ENCODE data around the gene STK38. TPM values are rescaled to one million over a fixed set of nuclear protein-coding genes. Genes with fewer than 3 reads are reported as not detected.

Gene STK38
- total and polyA plus RNA-seq, 8 donors: 39.6 to 47.4 (median 42.2) TPM

DNA sequence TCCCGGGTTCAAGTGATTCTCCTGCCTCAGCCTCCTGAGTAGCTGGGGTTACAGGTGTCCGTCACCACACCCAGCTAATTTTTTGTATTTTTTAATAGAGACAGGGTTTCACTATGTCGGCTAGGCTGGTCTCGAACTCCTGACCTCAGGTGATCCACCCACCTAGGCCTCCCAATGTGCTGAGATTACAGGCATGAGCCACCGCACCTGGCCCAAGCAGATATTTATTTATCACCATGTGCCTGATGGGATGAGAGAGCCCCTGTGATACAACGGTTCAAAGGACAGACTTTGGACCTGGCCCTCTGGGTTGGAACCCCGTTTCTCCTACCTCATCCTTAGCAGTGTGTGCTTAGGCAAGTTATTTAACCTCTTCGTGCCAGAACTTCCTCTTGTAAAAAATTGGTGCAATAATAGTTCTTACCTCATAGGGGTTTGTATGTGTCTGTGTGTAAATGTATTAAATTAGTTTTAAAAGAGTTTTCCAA lies 19.2 kb upstream of the STK38 start:
- no peak overlapping the region for H3K4me3 ChIP-seq
- no peak overlapping the region for H3K27ac ChIP-seq
- H3K36me3 ChIP-seq: no peaks in the 10 kb centered on the region
- ATAC-seq (no peak), DNase-seq (no peak)
- H3K9me3 ChIP-seq: no peaks in the 10 kb centered on the region
- intact Hi-C loops (cut with DNase I): no loop called here
- TF ChIP-seq, protein P1, sequence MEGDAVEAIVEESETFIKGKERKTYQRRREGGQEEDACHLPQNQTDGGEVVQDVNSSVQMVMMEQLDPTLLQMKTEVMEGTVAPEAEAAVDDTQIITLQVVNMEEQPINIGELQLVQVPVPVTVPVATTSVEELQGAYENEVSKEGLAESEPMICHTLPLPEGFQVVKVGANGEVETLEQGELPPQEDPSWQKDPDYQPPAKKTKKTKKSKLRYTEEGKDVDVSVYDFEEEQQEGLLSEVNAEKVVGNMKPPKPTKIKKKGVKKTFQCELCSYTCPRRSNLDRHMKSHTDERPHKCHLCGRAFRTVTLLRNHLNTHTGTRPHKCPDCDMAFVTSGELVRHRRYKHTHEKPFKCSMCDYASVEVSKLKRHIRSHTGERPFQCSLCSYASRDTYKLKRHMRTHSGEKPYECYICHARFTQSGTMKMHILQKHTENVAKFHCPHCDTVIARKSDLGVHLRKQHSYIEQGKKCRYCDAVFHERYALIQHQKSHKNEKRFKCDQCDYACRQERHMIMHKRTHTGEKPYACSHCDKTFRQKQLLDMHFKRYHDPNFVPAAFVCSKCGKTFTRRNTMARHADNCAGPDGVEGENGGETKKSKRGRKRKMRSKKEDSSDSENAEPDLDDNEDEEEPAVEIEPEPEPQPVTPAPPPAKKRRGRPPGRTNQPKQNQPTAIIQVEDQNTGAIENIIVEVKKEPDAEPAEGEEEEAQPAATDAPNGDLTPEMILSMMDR (IDR thresholded peaks at IDR 0.05): no peak
- H3K27me3 ChIP-seq: no peaks in the 10 kb centered on the region
- no peaks in the 10 kb centered on the region for H3K4me1 ChIP-seq

DNA sequence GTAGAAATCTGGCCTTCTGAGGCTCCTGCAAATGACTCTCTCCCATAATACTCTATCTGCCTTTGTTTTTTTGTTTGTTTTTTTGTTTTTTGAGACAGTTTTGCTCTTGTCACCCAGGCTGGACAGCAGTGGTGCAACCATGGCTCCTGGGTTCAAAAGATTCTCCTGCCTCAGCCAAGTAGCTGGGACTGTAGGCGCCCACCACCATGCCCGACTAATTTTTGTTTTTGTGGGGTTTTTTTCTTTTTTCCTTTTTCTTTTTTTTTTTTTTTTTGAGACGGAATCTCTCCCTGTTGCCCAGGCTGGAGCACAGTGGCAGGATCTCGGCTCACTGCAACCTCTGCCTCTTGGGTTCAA lies 16.6 kb upstream of the STK38 start:
- no peak for DNase-seq
- Histone ChIP-seq H3K4me1 (peaks cover 0 to under 1% of the 10 kb centered on the region in 2 donors), H3K27ac (no peak overlapping the region), H3K27me3 (no peaks in the 10 kb centered on the region), H3K36me3 (no peaks in the 10 kb centered on the region), H3K9me3 (no peaks in the 10 kb centered on the region), H3K4me3 (no peak overlapping the region)
- ATAC-seq: no peak
- TF ChIP-seq, protein P1 (IDR thresholded peaks at IDR 0.05): no peak
- intact Hi-C loops (cut with DNase I): no loop called here

GRCh38 chr6:36563237-36563927 lies 16.1 kb upstream of the STK38 start:
- Histone ChIP-seq H3K4me1 (peaks cover 0 to 6% of the 10 kb centered on the region in 2 donors), H3K36me3 (no peaks in the 10 kb centered on the region), H3K27me3 (no peaks in the 10 kb centered on the region), H3K27ac (no peak overlapping the region), H3K4me3 (no peak overlapping the region), H3K9me3 (no peaks in the 10 kb centered on the region)
- intact Hi-C loops (cut with DNase I): no loop called here
- no peak for DNase-seq
- TF ChIP-seq, protein P1 (IDR thresholded peaks at IDR 0.05): no peak
- ATAC-seq: no peak

DNA sequence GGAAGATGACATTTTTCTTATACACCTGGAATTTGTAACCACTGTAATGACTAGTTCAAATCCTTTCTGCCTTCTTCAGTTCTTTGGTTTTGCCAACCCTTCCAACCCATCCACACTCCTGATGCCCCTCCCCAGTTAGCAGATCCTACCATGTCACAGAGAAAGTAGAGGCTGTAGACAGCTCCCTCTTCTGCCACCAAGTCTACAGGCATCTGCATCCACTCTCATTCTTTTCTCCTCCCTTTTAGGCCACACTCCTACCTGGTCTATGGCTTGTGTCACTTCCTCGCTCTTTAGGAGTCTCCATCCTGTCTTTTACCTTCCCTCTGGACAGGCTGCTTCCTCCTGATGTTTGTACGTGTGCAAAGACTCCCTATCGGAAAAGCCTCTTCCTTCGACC lies 13.5 kb upstream of the STK38 start:
- ATAC-seq (no peak), DNase-seq (no peak)
- intact Hi-C loops (cut with DNase I): no loop called here
- no peaks in the 10 kb centered on the region for H3K9me3 ChIP-seq
- H3K27ac ChIP-seq: no peak overlapping the region
- no peak overlapping the region for H3K4me3 ChIP-seq
- no peaks in the 10 kb centered on the region for H3K27me3 ChIP-seq
- H3K36me3 ChIP-seq: no peaks in the 10 kb centered on the region
- TF ChIP-seq, protein P1 (IDR thresholded peaks at IDR 0.05): no peak
- peaks cover 0 to 24% of the 10 kb centered on the region in 2 donors for H3K4me1 ChIP-seq

DNA sequence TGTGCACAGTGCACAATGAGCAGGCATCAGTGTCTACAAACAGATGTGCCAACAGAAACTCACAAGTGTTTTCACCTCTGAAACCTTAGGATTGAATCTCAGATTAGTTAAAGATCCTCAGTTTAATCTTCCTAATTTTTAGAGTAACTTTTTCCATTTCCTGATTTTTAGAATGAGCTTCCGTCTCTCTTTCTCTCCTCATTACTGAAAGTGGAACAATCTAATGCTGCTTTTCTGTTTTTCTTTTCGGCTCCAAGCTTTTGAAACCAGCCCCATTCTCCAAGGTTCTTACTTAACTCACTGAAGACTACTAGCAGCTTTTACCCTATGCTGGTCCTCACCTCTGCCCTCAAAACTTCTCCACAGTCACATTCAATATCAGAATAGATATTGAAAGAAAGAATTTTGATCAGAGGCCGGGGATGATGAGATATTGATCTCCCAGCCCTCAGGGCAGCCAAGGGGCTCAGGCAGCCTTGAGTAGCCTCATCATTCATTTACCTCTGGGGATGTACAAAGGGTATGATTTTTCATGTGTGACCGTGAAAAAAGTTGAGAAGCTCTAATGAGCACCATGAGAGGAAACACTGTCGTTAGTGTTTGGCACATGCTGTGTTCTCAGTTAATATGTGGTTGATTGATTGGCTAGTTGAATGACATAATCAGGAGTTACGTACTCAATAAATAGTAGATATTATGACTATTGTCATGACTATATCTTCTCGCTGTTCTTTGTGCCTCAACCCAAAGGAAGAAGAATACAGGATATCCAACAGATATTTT lies 11.9 kb upstream of the STK38 start:
- ATAC-seq (no peak), DNase-seq (no peak)
- H3K27me3 ChIP-seq: no peaks in the 10 kb centered on the region
- no peak overlapping the region for H3K4me3 ChIP-seq
- TF ChIP-seq, protein P1 (IDR thresholded peaks at IDR 0.05): no peak
- intact Hi-C loops (cut with DNase I): no loop called here
- no peaks in the 10 kb centered on the region for H3K36me3 ChIP-seq
- H3K4me1 ChIP-seq: peaks cover 0 to 24% of the 10 kb centered on the region in 2 donors
- H3K27ac ChIP-seq: no peak overlapping the region
- no peaks in the 10 kb centered on the region for H3K9me3 ChIP-seq
